Hematopoietic multipotent progenitor cell treated with erythropoietin and hydrocortisone succinate and interleukin-3 and kit ligand, for 6 days (in vitro differentiated cells): Measurements from ENCODE around the gene VPS51.
A peak's percentile ranks its signal among the peaks of the same experiment; 100 is the strongest.
"Not testable (repeated sequence)": the region's sequence is repeated elsewhere in the genome, so short reads cannot be mapped to it uniquely, and the experiment has no call there.

Experiments used
- DNase-seq: peaks from one replicate; pipeline ENCODE4 v3.0.0-alpha.2; 2015

The VPS51 gene

GRCh38 chr11:65108469-65109123 lies 12.6 kb downstream of the VPS51 start:
- no peak for DNase-seq

DNA sequence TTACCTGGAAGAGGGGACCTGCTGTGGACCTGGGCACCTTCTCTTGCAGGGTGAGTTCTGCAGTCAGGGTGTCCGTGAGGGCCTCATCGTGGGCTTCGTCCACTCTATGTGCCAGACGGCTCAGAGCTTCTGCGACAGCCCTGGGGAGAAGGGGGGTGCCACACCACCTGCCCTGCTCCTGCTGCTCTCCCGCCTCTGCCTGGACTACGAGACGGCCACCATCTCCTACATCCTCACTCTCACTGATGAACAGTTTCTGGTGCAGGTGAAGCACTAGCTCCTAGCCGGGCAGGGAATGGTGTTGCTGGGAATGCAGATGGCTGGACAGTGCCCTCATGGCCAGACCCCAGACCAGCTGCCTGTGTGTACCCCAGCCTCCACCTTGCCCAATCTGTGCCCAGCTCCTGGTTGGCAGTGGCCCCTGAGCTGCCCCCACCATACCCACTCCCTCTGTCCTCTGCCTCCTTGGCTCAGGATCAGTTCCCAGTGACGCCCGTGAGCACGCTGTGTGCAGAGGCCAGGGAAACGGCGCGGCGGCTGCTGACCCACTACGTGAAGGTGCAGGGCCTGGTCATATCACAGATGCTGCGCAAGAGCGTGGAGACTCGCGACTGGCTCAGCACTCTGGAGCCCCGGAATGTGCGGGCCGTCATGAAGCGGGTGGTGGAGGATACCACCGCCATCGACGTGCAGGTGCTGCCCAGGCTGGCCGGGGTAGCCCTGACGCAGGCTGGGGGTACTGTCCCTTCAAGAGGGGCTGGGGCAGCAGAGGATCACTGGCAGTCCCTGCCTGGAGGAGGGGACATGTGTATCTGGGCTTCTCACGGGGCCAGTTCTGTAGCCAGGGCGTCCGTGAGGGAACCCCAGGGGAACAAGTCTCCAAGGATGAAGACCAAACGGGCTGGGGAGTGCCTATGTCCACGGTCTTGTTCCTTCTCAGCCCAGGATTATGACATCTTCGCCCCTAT lies 13.5 kb downstream of the VPS51 start:
- DNase-seq: no peak

- DNase-seq: peak; percentile 93
Observed at GRCh38 chr11:65110354-65110861, 14.4 kb downstream of the VPS51 start.

GRCh38 chr11:65111159-65111743 lies 15.2 kb downstream of the VPS51 start:
- no peak for DNase-seq

DNA sequence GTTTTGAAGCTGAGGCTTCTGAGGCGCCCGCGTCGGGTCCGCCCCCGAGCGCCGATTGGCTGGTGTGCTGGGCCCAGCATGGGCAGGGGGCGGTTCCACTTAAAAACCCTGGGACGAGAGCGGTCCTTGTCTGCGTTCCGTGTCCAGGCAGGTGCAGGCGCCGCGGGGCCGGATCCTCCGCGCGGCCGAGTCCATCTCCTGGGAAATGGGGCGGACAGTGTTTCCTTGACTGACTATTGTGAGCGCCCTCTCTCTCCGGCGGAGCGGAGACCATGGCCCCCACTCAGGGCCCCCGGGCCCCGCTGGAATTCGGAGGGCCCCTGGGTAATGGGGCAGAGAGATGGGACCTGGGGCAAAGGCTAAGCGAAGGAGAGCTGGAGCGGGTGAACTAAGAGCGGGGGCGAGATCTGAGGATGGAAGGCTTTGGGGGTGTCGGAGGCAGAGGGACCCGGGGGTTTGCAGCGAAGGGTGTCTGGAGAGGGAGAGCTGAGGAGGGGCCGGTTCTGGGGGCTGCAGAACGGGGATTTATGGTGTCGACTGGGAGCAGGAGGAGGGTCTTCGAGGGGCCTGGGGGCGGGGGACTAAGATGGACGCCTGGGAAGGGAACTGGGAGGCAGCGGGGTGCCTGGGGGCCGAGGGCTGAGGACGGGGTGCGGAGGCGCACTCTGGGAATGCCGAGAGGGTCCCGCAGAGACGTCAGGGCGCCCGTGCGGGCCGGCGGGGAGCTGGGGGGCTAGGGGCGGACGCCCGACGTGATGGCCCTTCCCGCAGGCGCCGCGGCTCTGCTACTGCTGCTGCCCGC lies 15.9 kb downstream of the VPS51 start, which contains the start of gene TM7SF2:
Gene TM7SF2 (plus strand): TSS at position 129 of the 802 bp plus-strand sequence. CDS start 144 bp downstream, at position 273.
- peak; percentile 99 for DNase-seq

GRCh38 chr11:65112546-65113360 lies 16.7 kb downstream of the VPS51 start:
- DNase-seq: peak; percentile 79

GRCh38 chr11:65113361-65113756 lies 17.3 kb downstream of the VPS51 start:
- peak; percentile 66 for DNase-seq

- peak; percentile 78 for DNase-seq
Observed at GRCh38 chr11:65113839-65114238, 17.8 kb downstream of the VPS51 start.

- peak; percentile 13 for DNase-seq
Observed at GRCh38 chr11:65114538-65115171, 18.6 kb downstream of the VPS51 start.

- peak; percentile 14 for DNase-seq
Observed at GRCh38 chr11:65115361-65116082, 19.5 kb downstream of the VPS51 start.

DNA sequence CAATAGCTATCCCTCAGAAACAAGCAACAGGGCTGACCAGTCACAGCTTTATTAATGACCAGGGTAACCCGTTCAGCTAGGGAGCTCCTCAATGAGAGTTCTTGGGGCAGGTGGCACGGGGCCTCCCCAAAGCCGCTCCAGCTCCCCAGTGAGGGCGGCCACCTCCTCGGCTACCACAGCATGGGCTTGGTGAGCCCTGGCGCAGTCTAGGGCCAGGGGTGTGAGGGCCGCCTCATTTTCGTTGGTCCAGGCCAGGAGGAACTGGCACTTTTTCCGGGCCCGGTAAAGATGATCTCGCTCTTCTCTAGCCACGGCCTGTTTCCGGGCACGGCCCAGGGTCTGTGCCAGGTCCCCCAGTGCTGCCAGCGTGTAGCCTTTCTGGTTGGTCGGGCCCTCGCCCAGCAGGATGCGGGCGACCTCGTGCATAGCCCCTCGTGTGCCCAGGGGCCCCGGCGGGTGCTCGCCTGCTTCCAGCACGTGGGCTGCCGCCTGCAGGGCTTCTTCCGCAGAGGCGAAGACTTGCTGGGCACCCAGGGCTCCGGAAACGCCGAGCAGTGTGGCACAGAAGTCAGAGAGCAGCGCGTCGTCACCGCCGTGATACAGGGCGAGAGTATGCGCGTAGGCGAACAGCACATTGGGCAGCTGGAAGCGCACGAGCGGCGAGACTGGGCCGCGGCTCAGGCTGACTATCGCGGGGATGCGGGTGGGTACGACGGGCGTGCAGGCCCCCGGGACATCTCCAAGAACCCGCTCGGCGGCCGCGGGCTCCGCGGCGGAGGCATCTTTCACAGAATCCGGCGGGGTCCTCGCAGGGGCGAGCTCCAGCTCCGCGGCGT lies 20.6 kb downstream of the VPS51 start:
- DNase-seq: peak; percentile 63

DNA sequence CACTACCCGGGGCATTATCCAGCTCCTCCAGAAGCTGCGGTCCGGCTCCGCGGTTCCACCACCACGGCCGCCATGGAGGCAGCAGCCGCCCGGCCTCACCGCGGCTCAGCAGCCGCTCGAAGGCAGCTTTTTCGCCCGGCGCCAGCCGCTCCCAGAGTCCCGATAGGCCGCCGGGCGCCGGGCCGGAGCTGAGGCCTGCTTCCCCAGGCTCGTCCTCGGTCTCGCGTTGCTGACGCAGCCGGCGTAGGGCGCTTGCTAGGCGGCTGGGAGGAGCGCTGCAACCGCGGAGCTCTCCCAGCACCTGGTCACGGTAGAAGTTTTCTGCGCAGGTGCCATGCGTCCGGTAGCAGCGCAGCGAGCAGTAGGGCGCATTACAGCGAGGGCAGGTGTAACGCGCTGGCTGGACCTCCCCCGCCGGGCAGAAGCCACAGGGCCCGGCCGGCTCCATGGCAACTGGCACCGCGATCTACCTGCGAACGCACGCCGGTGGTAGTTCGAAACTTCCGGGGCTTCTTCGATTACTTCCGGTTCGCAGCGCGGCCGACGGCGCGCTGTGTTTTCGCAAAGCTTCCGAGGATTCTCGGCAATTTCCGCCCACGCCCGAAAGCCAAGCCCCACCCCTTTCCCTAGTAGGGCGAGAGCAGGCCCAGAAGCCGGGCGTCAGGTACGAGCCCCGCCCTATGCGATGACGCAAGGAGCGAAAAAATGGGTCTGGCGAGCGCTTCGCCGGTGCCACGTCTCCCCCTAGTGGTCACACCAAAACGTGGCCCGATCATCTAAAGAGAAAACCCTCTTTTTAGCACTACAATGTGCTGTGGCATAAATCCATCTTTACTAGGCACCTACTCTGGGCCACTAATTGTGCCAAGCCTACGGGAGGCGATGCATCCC lies 21.4 kb downstream of the VPS51 start, which contains the start of gene ZNHIT2:
Gene ZNHIT2 (minus strand): TSS at position 496 of the 891 bp plus-strand sequence. CDS start 48 bp downstream, at position 448.
- DNase-seq: peak; percentile 99

- DNase-seq: no peak
Observed at GRCh38 chr11:65118097-65118837, 22.3 kb downstream of the VPS51 start.

GRCh38 chr11:65118891-65119669 lies 23.1 kb downstream of the VPS51 start:
- not testable (repeated sequence) for DNase-seq

DNA sequence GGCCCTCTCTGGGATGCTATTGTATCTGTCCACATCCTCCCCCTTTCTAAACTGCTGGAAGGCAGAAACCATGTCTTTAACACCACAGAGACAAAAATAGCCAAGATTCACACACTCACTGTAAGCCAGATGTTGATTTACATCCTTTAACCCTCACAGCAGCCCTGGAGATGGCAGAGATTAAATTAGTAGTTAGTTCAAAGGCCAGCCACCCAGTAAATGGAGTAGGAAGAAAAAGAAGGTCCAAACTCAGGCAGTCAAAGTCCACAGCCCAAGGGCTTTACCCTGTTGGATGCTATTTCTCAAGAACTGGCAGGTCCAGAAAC lies 23.6 kb downstream of the VPS51 start:
- DNase-seq: no peak

DNA sequence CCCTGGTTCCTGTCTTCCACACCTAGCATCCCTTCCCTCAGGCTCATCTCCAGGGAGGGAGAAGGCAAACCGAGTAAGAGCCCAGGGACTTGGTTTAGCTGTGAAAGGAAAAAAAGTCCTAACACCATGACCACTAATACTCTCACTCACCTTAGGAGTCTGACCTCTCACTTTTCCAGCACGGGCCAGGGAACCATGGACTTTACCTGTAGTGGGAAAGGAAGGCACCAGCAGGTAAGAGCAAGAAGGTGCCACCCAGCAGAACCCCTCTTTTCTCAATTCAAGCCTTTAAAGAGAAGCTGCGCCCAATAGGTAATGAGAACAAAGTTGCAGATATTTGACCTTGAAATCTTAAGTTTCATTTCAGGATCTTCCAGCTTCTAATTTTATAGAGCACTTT lies 24.8 kb downstream of the VPS51 start:
- DNase-seq: no peak

DNA sequence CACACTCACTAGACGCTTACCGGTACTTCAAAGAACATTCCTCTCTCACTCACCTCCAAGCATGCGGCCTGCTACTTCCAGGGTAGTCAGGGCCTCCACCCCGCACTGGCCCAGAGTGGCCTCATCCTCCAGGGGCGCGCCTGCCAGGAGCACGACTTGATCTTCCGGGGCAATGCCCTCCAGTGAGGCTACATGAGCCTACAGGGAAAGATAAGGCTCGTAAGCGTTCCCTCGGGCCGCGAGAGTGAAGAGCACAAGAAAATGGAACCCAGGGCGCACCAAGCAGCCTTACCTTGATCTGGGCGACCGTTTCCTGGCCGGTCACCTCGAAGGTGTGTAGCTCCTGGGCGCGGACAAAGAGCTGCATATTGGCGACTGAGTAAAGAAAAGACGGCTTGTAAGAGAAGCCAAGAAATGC lies 25.4 kb downstream of the VPS51 start:
- DNase-seq: peak; percentile 61
